Skeletal muscle cell (primary cell): ENCODE data around the gene ERAL1.
A peak's percentile ranks its signal among the peaks of the same experiment; 100 is the strongest.
"Not testable (repeated sequence)": the region's sequence is repeated elsewhere in the genome, so short reads cannot be mapped to it uniquely, and the experiment has no call there.

Experiments used
- DNase-seq: peaks from one replicate; pipeline ENCODE4 v3.0.0-alpha.2; 2010; ENCODE audit warnings: low read depth
- H3K4me3 ChIP-seq: 2 replicates; pipeline ENCODE4 v1.5.1; 2011; ENCODE audit warnings: low read depth, mild to moderate bottlenecking, control low read depth, low read length, moderate library complexity

The ERAL1 gene

DNA sequence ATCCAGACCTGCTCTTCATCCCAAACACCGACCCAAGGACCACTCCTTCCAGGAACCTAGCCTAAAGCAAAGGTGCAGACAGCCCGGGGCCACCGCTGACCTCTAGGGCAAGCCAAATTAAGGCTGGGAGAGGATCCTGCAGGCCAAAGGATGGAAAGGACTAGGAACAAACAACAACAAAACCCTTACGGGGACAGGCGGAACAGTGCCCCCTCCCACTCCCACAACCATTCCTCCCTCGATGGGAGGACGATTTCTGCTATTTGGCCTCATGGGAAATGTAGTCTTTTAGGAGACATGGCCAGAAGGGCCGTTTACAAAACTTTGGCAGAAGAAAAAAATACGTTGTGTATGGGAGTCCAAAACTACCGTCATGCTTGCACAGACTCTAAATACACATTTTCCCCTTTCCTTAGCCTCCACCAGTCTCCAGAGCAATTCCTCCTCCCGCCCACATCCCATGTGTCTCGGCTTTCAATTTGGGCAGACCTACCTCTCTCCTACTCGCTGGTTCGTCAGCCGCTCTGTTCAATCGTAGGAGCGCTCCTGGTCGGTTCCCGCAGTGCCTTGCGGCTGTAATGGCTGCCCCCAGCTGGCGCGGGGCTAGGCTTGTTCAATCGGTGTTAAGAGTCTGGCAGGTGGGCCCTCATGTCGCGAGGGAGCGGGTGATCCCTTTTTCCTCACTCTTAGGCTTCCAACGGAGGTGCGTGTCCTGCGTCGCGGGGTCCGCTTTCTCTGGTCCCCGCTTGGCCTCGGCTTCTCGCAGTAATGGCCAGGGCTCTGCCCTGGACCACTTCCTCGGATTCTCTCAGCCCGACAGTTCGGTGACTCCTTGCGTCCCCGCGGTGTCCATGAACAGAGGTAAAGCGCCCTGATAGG is at the start of gene ERAL1:
ERAL1 (plus strand) TSS at position 560 of the 879 bp plus-strand sequence; CDS start at position 579, 19 bp downstream.
- peak; percentile 58 for DNase-seq
- H3K4me3 ChIP-seq: peak within 1 kb of the TSS; percentile 77

DNA sequence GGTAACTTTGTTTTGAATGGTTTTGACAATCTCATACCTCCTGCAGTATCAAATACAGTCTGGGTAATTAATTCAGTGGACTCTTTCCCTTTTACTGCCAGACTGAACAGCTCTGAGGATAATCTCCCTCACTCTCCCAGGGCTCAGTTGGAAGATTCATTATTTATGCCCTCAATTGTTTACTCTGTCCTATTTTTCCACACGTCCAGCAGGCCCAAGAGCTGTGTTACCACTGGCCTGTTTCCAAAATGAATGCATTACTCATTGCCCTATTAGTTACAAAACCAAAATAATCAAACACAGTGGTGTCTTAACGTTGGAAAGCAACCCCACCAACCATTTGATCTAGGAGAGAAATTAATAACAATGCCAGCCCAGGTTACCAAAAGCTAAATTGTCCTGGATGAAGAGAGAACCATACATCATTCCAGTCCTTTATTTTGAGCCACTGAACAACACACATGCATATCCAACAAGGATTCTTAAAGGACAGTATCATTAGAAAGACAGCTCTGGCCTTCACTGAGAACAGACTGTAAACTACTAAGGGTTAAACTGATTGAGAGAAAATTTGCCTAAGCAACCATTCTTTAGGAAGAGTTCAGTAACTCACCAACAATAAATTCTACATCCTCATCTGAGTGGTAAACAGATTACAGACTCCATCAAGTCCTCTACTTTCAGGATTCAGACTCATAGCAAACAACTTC is 46.7 kb upstream of the ERAL1 start:
- H3K4me3 ChIP-seq: peak overlapping the region; percentile 17
- DNase-seq: peak; percentile 86

DNA sequence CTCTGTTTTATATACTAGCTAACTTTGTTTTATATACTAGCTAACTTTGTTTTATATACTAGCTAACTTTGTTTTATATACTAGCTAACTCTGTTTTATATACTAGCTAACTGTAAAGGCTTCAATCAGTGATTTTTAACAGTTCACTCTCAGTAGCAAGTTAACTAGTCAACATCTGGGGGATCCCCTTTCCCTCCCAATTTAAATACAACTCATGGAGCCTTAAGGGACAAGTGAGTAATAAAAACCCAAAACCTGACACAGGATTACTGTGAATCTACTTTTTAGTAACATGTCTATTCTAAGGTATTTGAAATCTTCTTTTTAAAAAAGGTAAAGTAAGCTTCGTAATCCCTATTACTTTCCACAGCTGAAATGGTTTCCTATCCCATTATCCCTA is 44.4 kb upstream of the ERAL1 start:
- peak overlapping the region; percentile 98 for H3K4me3 ChIP-seq
- DNase-seq: no peak

DNA sequence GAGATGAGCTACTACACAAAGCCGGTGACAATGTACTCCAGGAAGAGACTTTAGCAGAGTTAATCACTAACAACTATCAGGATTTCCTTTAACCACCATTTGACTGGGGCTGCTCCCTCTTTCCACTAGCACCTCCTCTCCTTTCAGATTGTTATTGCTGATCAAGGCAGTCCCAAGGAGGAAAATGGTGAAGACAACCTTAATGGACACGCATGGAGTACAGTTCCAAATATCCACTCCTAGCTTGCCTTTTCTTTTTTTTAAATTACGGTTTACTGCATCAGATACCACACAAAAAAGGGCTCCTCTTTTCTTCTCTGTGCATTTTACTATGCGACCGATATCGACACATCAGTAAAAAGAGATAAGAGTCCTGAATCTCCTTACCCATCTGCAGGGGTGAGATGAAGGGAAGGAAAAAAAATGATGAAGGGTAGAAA is 43.1 kb upstream of the ERAL1 start:
- no peak for DNase-seq
- peak overlapping the region; percentile 98 for H3K4me3 ChIP-seq

DNA sequence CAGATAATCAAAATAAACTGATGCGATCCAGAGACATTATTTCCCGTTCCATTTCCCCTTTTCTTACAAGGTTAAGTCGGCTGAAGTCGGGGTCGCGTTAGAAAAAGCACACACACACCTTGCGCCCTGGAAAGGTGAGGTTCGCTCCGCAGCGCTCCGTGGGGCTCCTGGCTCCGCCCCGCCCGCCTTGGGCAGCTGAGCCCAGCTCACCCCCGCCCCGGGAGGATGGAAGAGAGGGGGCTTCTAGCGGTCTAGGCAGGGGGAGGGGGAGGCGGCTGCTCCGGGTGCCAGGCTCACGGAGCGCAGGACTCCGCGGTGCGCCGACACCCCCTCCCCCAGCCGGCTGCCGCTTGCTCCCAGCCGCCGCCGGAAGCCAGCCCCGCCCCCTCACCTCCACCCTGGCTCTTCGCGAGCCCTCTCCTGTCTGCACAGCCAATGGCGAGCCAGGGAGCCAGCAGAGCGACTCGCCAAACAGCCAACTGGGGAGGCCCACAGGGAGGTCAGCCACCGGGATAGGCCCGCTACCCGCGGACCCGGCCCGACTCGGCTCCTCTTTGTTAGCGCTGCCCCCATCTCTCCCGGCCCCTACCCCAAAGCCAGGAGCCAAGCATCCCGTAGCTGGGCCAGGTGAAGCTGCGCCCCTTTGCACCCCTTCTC is 42.6 kb upstream of the ERAL1 start:
- peak; percentile 90 for DNase-seq
- peak overlapping the region; percentile 98 for H3K4me3 ChIP-seq

DNA sequence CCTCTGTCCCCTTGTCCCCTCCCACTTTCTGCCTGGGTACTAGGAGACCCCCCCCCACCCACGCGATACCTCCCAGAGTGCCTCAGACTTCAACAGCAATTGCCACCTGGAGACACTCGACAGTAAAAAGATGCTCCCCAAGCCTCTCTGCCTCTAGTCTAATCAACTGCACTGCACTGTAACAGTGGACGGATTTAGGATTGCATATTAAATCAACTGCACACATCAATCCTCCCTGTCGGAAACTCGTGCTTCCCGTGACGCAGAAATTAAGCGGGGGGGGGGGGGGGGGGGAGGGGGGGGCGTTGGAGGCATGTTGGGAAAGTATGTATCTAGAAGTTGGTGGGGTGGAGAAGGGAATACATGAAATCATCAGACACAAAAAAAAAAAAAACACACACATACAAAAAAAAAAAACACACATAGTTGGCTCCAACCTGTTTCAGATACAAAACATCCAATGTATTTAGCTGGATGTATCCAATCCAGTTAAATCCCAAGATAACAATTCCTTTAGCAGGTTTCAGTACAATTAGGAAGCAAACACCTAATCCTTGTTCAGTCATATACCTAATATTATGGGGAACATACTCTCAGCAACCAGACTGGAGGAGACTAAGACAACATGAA is 42.0 kb upstream of the ERAL1 start:
- DNase-seq: no peak
- peak overlapping the region; percentile 98 for H3K4me3 ChIP-seq

DNA sequence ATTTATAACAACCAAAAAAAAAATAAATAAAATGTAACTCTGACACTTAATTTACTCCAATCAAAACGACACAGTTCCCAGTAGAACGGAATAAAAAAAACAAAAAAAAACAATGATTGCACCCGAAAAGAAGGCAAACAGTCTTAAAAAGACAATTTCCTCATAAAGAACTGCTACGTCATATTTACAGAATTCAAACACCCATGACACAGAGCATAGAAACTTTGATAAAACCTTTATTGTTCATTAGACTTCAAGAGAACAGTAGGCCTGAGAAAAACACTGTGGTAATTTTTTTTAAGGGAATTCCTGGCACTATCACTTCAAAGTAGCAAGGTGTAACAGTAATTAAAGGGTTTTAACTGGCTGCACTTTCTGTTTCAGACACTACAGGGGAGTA is 38.3 kb upstream of the ERAL1 start:
- no peak for DNase-seq
- no peak overlapping the region for H3K4me3 ChIP-seq

DNA sequence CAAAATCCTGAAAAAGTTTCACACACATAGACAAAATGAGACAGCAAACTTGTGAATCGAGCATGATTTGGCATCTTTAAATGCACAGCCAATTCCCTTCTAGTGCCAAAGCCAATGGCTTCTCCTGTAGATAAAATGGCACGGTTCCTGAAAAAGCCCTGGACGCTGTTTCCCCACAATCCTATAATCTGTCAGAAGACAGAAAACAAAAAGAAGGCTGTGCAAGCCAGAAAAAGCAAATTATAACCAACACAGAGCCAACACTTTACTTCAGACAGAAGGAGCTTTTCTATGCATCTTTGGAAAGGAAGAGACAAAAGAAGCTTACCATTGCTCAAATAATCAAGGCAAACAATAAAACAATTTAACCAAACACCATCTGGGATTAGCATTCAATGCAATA is 36.0 kb upstream of the ERAL1 start:
- DNase-seq: no peak
- H3K4me3 ChIP-seq: no peak overlapping the region

DNA sequence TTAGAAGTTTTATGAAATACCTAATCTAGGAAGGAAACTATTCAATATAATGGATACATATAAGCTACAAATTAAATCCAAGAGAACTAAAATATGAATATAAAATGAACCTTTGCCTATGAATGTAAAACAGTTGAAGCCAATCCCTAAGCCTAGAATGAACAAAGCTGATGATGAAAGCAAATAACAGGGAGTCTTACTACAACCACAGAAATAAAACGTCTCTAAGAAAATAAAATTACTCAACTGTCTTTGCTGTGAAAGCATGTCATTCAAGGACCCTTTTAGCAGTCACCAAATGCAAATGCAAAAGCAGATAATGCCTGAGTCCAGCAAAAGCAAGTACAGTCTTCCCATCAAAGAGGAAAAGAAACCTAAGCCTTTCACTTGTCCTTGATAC is 35.2 kb upstream of the ERAL1 start:
- H3K4me3 ChIP-seq: no peak overlapping the region
- DNase-seq: no peak

DNA sequence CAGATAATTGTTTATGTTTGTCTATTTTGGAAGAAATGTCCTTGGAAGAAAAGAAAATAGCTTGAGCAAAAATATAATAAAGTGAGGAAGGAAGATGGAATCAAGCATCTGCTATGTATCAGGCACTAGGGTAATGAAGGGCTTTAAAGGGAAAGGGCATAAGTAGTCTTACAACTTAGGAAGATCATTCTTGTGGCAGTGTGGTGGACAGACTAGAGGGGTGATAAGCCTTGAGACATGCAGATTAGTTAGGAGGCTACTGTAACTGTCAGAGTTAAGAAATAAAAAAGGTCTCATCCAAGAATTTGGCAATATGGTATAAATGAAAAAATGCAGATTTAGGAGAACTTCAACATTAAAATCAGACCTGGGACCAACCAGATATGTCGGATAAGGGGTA is 27.1 kb upstream of the ERAL1 start:
- no peak for DNase-seq
- no peak overlapping the region for H3K4me3 ChIP-seq

DNA sequence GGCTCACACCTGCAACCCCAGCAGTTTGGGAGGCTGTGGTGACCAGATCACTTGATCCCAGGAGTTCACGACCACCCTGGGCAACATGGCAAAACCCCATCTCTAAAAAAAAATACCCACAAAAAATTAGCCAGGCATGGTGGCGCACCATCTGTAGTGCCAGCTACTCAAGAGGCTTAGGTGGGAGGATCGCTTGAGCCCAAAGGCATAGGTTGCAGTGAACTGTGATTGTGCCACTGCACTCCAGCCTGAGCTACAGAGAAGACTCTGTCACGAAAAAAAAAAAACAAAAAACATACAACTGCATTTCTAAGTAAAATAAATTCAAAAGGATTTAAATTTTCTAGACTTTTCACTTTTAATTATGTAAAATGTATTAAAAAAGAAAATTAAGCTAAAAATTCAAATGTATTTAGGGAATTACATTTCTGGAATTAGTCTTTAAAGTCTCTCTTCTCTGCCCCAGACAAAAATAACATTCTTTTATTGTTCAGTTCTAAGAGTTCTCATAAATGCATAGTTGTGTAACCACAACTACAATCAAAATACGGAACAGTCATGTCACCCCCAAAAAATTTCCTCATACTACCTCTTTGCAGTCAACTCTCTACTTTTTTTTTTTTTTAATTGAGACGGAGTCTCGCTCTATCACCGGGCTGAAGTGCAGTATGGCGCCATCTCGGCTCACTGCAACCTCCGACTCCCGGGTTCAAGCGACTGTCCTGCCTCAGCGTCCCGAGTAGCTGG is 26.3 kb upstream of the ERAL1 start:
- H3K4me3 ChIP-seq: no peak overlapping the region
- no peak for DNase-seq

DNA sequence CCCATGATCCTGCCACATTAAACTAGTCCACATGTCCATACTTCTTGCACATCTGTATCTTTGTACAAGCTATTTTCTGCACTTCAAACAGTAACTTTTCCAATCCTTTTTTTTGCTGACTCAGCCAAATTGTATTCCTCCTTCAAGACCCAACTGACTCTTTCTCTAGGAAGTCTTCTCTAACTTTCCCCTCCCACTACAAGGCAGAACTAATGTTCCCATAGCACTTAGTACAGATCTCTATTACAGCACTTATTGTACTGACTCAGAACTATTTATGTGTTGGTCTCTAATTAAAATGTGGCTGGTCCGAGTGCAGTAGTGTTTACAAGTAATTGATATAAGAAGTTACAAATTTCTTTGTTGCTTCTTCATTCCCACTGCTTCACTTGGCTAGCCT is 20.4 kb upstream of the ERAL1 start:
- no peak for DNase-seq
- no peak overlapping the region for H3K4me3 ChIP-seq

DNA sequence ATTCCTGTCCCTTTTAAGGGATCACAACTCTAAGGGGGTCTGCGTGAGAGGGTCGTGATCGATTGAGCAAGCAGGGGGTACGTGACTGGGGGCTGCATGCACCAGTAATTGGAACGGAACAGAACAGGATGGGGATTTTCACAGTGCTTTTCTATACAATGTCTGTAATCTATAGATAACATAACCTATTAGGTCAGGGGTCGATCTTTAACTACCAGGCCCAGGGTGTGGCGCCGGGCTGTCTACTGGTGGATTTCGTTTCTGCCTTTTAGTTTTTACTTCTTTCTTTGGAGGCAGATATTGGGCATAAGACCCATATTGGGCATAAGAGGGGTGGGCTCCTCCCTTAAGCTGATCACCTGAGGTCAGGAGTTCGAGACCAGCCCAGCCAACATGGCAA is 18.3 kb upstream of the ERAL1 start:
- DNase-seq, H3K4me3 ChIP-seq: not testable (repeated sequence)

DNA sequence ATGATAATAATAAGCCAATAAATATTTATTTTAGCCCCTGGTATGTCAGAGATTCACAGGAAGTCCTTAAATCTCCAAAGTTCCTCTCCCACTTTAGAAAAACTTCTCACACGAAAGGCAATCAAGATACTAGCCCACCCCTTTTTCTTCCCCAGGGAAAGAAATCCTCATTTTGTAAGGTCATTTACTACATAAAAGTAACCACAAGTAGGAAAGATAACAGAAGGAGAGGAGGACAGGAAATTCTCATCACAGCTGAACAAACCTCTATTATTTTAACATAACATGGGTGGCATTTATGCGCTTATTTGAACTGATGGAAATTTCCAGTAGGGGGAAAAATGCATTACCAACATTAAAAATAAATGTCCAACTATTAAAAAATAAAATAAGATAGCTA is 15.6 kb upstream of the ERAL1 start:
- H3K4me3 ChIP-seq: no peak overlapping the region
- DNase-seq: no peak

DNA sequence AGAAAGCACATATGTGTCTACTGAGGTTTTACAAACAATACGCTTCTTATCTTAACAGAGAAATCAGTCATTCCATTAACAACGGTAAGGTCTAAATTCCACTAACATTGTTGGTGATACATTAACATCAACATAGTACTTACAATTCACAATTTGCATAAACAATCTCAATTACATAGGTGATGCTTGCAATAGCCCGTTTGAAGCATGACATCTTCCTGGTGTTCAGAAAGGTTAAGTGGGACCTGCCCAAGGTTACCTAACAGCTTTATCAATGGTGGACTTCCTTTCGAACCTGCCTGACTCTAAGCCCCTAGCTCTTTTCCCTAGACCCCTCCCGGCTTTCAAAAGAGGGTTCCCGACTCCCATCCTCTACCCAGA is 12.9 kb upstream of the ERAL1 start:
- peak overlapping the region; percentile 93 for H3K4me3 ChIP-seq

DNA sequence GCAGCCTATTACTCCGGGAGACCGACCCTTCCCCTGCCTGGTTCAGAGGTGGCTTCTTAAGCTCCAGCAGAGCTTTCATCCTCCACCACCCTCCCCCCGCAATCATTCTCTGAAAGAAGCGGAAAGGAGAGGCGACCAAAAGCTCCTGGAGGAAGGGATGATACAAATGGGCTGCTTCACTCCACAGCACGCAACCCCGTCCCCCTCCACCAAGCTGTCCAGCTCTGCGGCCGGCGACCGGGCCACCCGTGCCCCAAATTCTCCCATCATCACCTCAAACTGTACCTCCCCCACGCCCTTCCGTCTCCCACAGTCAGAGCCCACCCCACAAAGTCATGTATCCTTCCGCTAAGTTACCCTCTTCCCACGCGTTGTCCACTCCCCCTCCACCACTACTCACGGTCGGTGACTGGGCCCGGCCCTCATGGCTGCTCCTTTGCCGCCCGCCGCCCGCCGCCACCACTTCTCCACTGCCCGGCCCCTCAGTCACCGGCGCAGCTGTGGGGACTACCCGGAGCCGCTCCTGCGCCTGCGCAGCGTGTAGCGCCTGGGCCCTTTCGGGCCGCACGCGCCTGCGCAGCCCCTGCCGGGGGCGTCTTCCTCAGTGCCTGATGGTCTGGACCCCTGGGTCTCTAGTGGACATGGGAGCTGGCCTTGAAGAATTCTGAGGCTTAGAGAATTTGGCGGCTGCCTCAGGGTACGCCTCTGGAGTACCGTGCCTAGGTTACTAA is 12.4 kb upstream of the ERAL1 start, which contains the start of gene FAM222B:
FAM222B (minus strand) TSS at position 509 of the 731 bp plus-strand sequence. CDS start 76,123 bp downstream, outside the sequence.
- H3K4me3 ChIP-seq: peak within 1 kb of the TSS; percentile 93
- DNase-seq: peak; percentile 41

More for the DNA sequence above, 12.9 kb upstream of the ERAL1 start:
- DNase-seq: no peak

DNA sequence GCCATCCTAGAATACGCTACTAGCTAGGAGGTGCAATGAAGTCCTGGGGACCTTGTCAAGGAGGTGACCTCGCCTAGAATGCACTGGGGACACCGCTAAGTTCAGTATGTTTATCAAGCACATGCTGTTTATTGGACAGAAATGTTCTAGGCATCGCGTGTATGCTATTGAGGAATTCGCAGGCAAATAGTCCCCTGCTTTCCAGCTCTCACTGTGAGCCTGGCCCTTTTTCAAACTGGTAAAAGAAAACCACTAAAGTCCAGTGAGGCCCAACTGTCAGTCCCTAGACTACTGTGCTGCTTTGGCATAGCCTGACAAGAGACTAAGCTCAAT is 11.0 kb upstream of the ERAL1 start:
- no peak overlapping the region for H3K4me3 ChIP-seq
- no peak for DNase-seq

DNA sequence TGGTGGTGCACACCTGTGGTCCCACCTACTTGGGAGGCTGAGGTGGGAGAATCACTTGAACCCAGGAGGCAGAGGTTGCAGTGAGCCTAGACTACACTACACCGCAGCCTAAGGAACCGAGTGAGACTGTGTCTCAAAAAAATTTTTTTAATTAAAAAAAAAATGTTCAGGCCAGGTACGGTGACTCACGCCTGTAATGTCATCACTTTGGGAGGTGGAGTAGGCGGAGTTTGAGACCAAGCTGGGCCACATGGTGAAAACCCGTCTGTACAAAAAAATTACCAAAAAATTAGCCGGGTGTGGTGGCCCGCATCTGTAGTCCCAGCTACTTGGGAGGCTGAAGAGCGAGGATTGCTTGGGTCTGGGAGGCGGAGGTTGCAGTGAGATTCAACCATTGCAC is 8.6 kb upstream of the ERAL1 start:
- H3K4me3 ChIP-seq: no peak overlapping the region
- no peak for DNase-seq
